Inflammatory macrophage (primary cell): ENCODE measurements around the gene PLXDC1.
A peak's percentile ranks its signal among the peaks of the same experiment; 100 is the strongest.

Source experiments
- DNase-seq, 2 donors: peaks; one replicate each; pipeline ENCODE4 v3.0.0-alpha.2; 2020 to 2022
- total RNA-seq, 18 experiments: gene quantifications; one replicate each; lab custom pipeline; 2026; ENCODE audit warnings: mixed read lengths in 6 of 18, inconsistent platforms in 2 of 18; lab: John Stamatoyannopoulos, UW

Gene PLXDC1
- 0 to 0.25 (median 0.05) reads per million in 18 experiments for total RNA-seq

GRCh38 chr17:39151150-39151942 lies at the start of gene PLXDC1:
Gene PLXDC1 (minus strand): TSS chr17:39151637. CDS start chr17:39151437, 200 bp downstream.
- DNase-seq: no peak

- DNase-seq: no peak
Observed at GRCh38 chr17:39200957-39201510, 49.6 kb upstream of the PLXDC1 start.

GRCh38 chr17:39200070-39200879 lies 48.8 kb upstream of the PLXDC1 start, which contains the start of gene RPL19:
Gene RPL19 (plus strand): TSS chr17:39200283. CDS start chr17:39200345, 62 bp downstream.
- DNase-seq: peak; percentile 28 to 80

GRCh38 chr17:39199820-39200069 lies 48.3 kb upstream of the PLXDC1 start:
- DNase-seq: peak; percentile 96 to 97

- DNase-seq: peak; percentile 67 to 70
Observed at GRCh38 chr17:39198186-39198566, 46.7 kb upstream of the PLXDC1 start.

- DNase-seq: no peak
Observed at GRCh38 chr17:39197380-39198185, 46.1 kb upstream of the PLXDC1 start, which contains the start of gene CACNB1. Gene CACNB1 (minus strand): TSS chr17:39197669. CDS start chr17:39197495, 174 bp downstream.

GRCh38 chr17:39196808-39197291 lies 45.4 kb upstream of the PLXDC1 start:
- no peak for DNase-seq

GRCh38 chr17:39196241-39196807 lies 44.9 kb upstream of the PLXDC1 start:
- no peak for DNase-seq

- no peak for DNase-seq
Observed at GRCh38 chr17:39195568-39196160, 44.2 kb upstream of the PLXDC1 start.

GRCh38 chr17:39194985-39195524 lies 43.6 kb upstream of the PLXDC1 start:
- DNase-seq: no peak

- no peak for DNase-seq
Observed at GRCh38 chr17:39194089-39194984, 42.9 kb upstream of the PLXDC1 start.

GRCh38 chr17:39193346-39193745 lies 41.9 kb upstream of the PLXDC1 start:
- DNase-seq: no peak

GRCh38 chr17:39192901-39193300 lies 41.5 kb upstream of the PLXDC1 start:
- DNase-seq: no peak

- DNase-seq: no peak
Observed at GRCh38 chr17:39191750-39192510, 40.5 kb upstream of the PLXDC1 start.

- no peak for DNase-seq
Observed at GRCh38 chr17:39187152-39187830, 35.9 kb upstream of the PLXDC1 start.

GRCh38 chr17:39186481-39187002 lies 35.1 kb upstream of the PLXDC1 start:
- DNase-seq: no peak

GRCh38 chr17:39183720-39184119 lies 32.3 kb upstream of the PLXDC1 start:
- DNase-seq: no peak

GRCh38 chr17:39183045-39183444 lies 31.6 kb upstream of the PLXDC1 start:
- no peak for DNase-seq

GRCh38 chr17:39181303-39181702 lies 29.9 kb upstream of the PLXDC1 start:
- DNase-seq: no peak
